Thyroid gland (tissue), 4 donors: ENCODE data around the gene IFT57.

ENCODE experiments used
- CTCF ChIP-seq, 6 experiments: fragments of 200-600 bp in 3 of 6; fragments of 450-650 bp in 3 of 6; sonication (generic) in 3 of 6; IDR thresholded peaks; one replicate each; pipeline ENCODE4 v1.5.1; 2016 to 2019; ENCODE audit warnings: antibody characterized with exemption in 6 of 6, mild to moderate bottlenecking in 2 of 6, inconsistent platforms in 1 of 6, moderate library complexity in 1 of 6
- POLR2A ChIP-seq, 2 donors: fragments of 450-650 bp; IDR thresholded peaks; one replicate each; pipeline ENCODE4 v1.6.1; 2017; ENCODE audit warnings: antibody characterized with exemption in 2 of 2, mild to moderate bottlenecking in 2 of 2, moderate library complexity in 1 of 2

- no peak for TF ChIP-seq CTCF (IDR thresholded peaks at IDR 0.05)
- no peak for TF ChIP-seq POLR2A (IDR thresholded peaks at IDR 0.05)
Observed at GRCh38 chr3:108200578-108200977, 21.6 kb downstream of the IFT57 start.
